Measurements from ENCODE around the gene MYB.

GRCh38 chr6:135243871-135244796 lies 63.0 kb downstream of the MYB start:
- TF ChIP-seq POLR2A (IDR thresholded peaks at IDR 0.05) (no peak), CTCF (IDR thresholded peaks at IDR 0.05) (no peak)
